Measurements from ENCODE around the gene CLCN7. TPM values are rescaled to one million over a fixed set of nuclear protein-coding genes. Genes with fewer than 3 reads are reported as not detected.

Gene CLCN7
- total RNA-seq, 2 donors from 2014 or later: 42.4 to 61.5 TPM

- Histone ChIP-seq H3K9me3 (no peaks in the 10 kb centered on the region), H3K27me3 (no peaks in the 10 kb centered on the region), H3K4me1 (no peaks in the 10 kb centered on the region), H3K36me3 (peaks cover 6% of the 10 kb centered on the region), H3K4me3 (no peak overlapping the region), H3K9ac (ENCODE audit: low read depth in 2 of 2, low read length in 2 of 2) (no peak overlapping the region), H3K27ac (no peak overlapping the region)
- no peak for DNase-seq
- no peak for TF ChIP-seq CTCF (IDR thresholded peaks at IDR 0.05)
- intact Hi-C loops (cut with DNase I): no loop called here
These were observed 30.4 kb upstream of the CLCN7 start for GRCh38 chr16:1505073-1505844.

- intact Hi-C loops (cut with DNase I): no loop called here
- H3K27ac ChIP-seq: no peak overlapping the region
- no peak overlapping the region for H3K9ac ChIP-seq (ENCODE audit: low read depth in 2 of 2, low read length in 2 of 2)
- H3K4me3 ChIP-seq: no peak overlapping the region
- H3K36me3 ChIP-seq: peaks cover 6% of the 10 kb centered on the region
- DNase-seq: no peak
- no peaks in the 10 kb centered on the region for H3K9me3 ChIP-seq
- TF ChIP-seq CTCF (IDR thresholded peaks at IDR 0.05): no peak
- no peaks in the 10 kb centered on the region for H3K27me3 ChIP-seq
- H3K4me1 ChIP-seq: no peaks in the 10 kb centered on the region
These were observed 28.5 kb upstream of the CLCN7 start for GRCh38 chr16:1503110-1503955.

GRCh38 chr16:1502092-1503004 is 27.5 kb upstream of the CLCN7 start:
- Histone ChIP-seq H3K4me3 (no peak overlapping the region), H3K9ac (ENCODE audit: low read depth in 2 of 2, low read length in 2 of 2) (no peak overlapping the region), H3K36me3 (peaks cover 6% of the 10 kb centered on the region), H3K9me3 (no peaks in the 10 kb centered on the region), H3K27ac (no peak overlapping the region), H3K4me1 (no peaks in the 10 kb centered on the region), H3K27me3 (no peaks in the 10 kb centered on the region)
- no peak for DNase-seq
- TF ChIP-seq CTCF (IDR thresholded peaks at IDR 0.05): no peak
- intact Hi-C loops (cut with DNase I): no loop called here

GRCh38 chr16:1501630-1502029 is 26.8 kb upstream of the CLCN7 start:
- no peak for TF ChIP-seq CTCF (IDR thresholded peaks at IDR 0.05)
- Histone ChIP-seq H3K27me3 (no peaks in the 10 kb centered on the region), H3K9ac (ENCODE audit: low read depth in 2 of 2, low read length in 2 of 2) (no peak overlapping the region), H3K36me3 (peaks cover 6% of the 10 kb centered on the region), H3K4me3 (no peak overlapping the region), H3K4me1 (no peaks in the 10 kb centered on the region), H3K27ac (no peak overlapping the region), H3K9me3 (no peaks in the 10 kb centered on the region)
- DNase-seq: no peak
- intact Hi-C loops (cut with DNase I): no loop called here
